ENCODE data around the gene CDK15. TPM values are rescaled to one million over a fixed set of nuclear protein-coding genes. Genes with fewer than 3 reads are reported as not detected.

The CDK15 gene
- total RNA-seq, 1 experiment from 2014 or later: not detected

GRCh38 chr2:201784563-201784962, 21.8 kb upstream of the CDK15 start (continued):
- TF ChIP-seq FOXK1 (CRISPR knock-in tag; IDR thresholded peaks at IDR 0.05): no peak
- TF ChIP-seq CDX4 (CRISPR knock-in tag; IDR thresholded peaks at IDR 0.05; ENCODE audit: borderline replicate concordance): no peak
- no peak for TF ChIP-seq PRDM15 (CRISPR knock-in tag; IDR thresholded peaks at IDR 0.05)
- TF ChIP-seq EMX1 (CRISPR knock-in tag; IDR thresholded peaks at IDR 0.05): no peak
- no peak for TF ChIP-seq TCF7 (CRISPR knock-in tag; IDR thresholded peaks at IDR 0.05; ENCODE audit: low read depth)
- no peak for TF ChIP-seq MLX (CRISPR knock-in tag; IDR thresholded peaks at IDR 0.05)
- no peak for TF ChIP-seq ZNF263 (CRISPR knock-in tag; IDR thresholded peaks at IDR 0.05; ENCODE audit: low read depth)
- no peak for TF ChIP-seq ATF1 (CRISPR knock-in tag; IDR thresholded peaks at IDR 0.05)

- ATAC-seq (no peak), DNase-seq (ENCODE audit: low spot score) (no peak)
- Mint-ChIP-seq H3K9me3 (no peaks in the 10 kb centered on the region), H3K4me1 (peaks cover 5% of the 10 kb centered on the region), H3K36me3 (no peaks in the 10 kb centered on the region), H3K27ac (no peak overlapping the region), H3K4me3 (no peak overlapping the region), H3K27me3 (ENCODE audit: low read depth) (no peaks in the 10 kb centered on the region; the same call in 1 of the 2 replicates)
- ChIA-PET POLR2A (no interaction called here), CTCF (no interaction called here)
- TF ChIP-seq ETV6 (CRISPR knock-in tag; IDR thresholded peaks at IDR 0.05): no peak
Measured at GRCh38 chr2:201785135-201785534, 21.2 kb upstream of the CDK15 start.

- no peaks in the 10 kb centered on the region for H3K9me3 Mint-ChIP-seq
- H3K27ac Mint-ChIP-seq: no peak overlapping the region
- ChIA-PET POLR2A (no interaction called here), CTCF (no interaction called here)
- no peak for DNase-seq (ENCODE audit: low spot score)
- H3K4me1 Mint-ChIP-seq: peaks cover 4% of the 10 kb centered on the region
- no peaks in the 10 kb centered on the region; the same call in 1 of the 2 replicates for H3K27me3 Mint-ChIP-seq (ENCODE audit: low read depth)
- no peak for ATAC-seq
- H3K36me3 Mint-ChIP-seq: no peaks in the 10 kb centered on the region
- H3K4me3 Mint-ChIP-seq: no peak overlapping the region
- no peak for TF ChIP-seq ZNF396 (CRISPR knock-in tag; IDR thresholded peaks at IDR 0.05; ENCODE audit: borderline replicate concordance)
- TF ChIP-seq ZNF416 (CRISPR knock-in tag; IDR thresholded peaks at IDR 0.05): no peak
- TF ChIP-seq PRRX2 (CRISPR knock-in tag; IDR thresholded peaks at IDR 0.05): no peak
- no peak for TF ChIP-seq FOXP4 (CRISPR knock-in tag; IDR thresholded peaks at IDR 0.05)
- TF ChIP-seq TEAD4 (CRISPR knock-in tag; IDR thresholded peaks at IDR 0.05): no peak
- TF ChIP-seq SOX15 (CRISPR knock-in tag; IDR thresholded peaks at IDR 0.05): no peak
- TF ChIP-seq JAZF1 (CRISPR knock-in tag; IDR thresholded peaks at IDR 0.05): no peak
- no peak for TF ChIP-seq NR3C1 (CRISPR knock-in tag; conservative IDR thresholded peaks at IDR 0.05; ENCODE audit: low read depth)
- TF ChIP-seq, protein P1, sequence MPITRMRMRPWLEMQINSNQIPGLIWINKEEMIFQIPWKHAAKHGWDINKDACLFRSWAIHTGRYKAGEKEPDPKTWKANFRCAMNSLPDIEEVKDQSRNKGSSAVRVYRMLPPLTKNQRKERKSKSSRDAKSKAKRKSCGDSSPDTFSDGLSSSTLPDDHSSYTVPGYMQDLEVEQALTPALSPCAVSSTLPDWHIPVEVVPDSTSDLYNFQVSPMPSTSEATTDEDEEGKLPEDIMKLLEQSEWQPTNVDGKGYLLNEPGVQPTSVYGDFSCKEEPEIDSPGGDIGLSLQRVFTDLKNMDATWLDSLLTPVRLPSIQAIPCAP (CRISPR knock-in tag; IDR thresholded peaks at IDR 0.05): no peak
- no peak for TF ChIP-seq ZNF219 (CRISPR knock-in tag; IDR thresholded peaks at IDR 0.05; ENCODE audit: borderline replicate concordance)
- TF ChIP-seq GABPB1 (CRISPR knock-in tag; IDR thresholded peaks at IDR 0.05): no peak
- TF ChIP-seq, protein P2, sequence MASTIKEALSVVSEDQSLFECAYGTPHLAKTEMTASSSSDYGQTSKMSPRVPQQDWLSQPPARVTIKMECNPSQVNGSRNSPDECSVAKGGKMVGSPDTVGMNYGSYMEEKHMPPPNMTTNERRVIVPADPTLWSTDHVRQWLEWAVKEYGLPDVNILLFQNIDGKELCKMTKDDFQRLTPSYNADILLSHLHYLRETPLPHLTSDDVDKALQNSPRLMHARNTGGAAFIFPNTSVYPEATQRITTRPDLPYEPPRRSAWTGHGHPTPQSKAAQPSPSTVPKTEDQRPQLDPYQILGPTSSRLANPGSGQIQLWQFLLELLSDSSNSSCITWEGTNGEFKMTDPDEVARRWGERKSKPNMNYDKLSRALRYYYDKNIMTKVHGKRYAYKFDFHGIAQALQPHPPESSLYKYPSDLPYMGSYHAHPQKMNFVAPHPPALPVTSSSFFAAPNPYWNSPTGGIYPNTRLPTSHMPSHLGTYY (CRISPR knock-in tag; IDR thresholded peaks at IDR 0.05): no peak
- TF ChIP-seq GTF2I (CRISPR knock-in tag; conservative IDR thresholded peaks at IDR 0.05): no peak
- no peak for TF ChIP-seq NR1H2 (CRISPR knock-in tag; IDR thresholded peaks at IDR 0.05)
- TF ChIP-seq NR2C2 (CRISPR knock-in tag; IDR thresholded peaks at IDR 0.05): no peak
- TF ChIP-seq PREB (CRISPR knock-in tag; IDR thresholded peaks at IDR 0.05; ENCODE audit: borderline replicate concordance): no peak
- TF ChIP-seq RORB (CRISPR knock-in tag; IDR thresholded peaks at IDR 0.05): no peak
- TF ChIP-seq HMGA2 (CRISPR knock-in tag; IDR thresholded peaks at IDR 0.05): no peak
Measured at GRCh38 chr2:201786471-201786870, 19.9 kb upstream of the CDK15 start.

Data from WTC11 (cell line).